ENCODE data around the gene SLN. TPM values are rescaled to one million over a fixed set of nuclear protein-coding genes. Genes with fewer than 3 reads are reported as not detected.

SLN gene
- total RNA-seq, 1 donor from 2014 or later, result 64.0 TPM

DNA sequence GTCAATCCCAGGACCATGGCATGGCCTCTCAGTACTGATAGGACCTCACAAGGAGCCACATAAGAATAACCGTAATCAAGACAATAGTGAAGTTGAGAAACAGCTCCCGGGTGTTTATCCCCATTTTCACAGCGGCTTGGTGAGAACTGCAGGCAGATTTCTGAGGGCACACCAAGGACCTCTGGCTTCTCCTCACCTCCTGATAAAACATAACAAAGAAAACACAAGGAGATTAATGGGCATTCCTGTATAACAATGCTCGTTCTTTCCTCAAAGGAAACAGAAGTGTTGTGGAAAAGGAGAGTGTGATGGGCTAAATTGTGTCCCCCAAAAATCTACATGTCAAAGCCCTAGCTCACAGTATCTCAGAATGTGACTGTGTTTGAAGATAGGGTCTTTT, 4.0 kb downstream of the SLN start:
- H3K9me3 ChIP-seq (replicated peaks), result no peaks in the 10 kb centered on the region
- no peaks in the 10 kb centered on the region for H3K4me1 ChIP-seq
- H3K27ac ChIP-seq (replicated peaks), result no peak overlapping the region
- TF ChIP-seq, protein P1, sequence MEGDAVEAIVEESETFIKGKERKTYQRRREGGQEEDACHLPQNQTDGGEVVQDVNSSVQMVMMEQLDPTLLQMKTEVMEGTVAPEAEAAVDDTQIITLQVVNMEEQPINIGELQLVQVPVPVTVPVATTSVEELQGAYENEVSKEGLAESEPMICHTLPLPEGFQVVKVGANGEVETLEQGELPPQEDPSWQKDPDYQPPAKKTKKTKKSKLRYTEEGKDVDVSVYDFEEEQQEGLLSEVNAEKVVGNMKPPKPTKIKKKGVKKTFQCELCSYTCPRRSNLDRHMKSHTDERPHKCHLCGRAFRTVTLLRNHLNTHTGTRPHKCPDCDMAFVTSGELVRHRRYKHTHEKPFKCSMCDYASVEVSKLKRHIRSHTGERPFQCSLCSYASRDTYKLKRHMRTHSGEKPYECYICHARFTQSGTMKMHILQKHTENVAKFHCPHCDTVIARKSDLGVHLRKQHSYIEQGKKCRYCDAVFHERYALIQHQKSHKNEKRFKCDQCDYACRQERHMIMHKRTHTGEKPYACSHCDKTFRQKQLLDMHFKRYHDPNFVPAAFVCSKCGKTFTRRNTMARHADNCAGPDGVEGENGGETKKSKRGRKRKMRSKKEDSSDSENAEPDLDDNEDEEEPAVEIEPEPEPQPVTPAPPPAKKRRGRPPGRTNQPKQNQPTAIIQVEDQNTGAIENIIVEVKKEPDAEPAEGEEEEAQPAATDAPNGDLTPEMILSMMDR (IDR thresholded peaks at IDR 0.05; ENCODE audit: borderline replicate concordance), result no peak
- H3K4me3 ChIP-seq, result no peak overlapping the region
- DNase-seq, result no peak
- peaks cover 39% of the 10 kb centered on the region for H3K27me3 ChIP-seq (ENCODE audit: low read depth)
- intact Hi-C loops (cut with micrococcal nuclease), result no loop called here
- no peaks in the 10 kb centered on the region for H3K36me3 ChIP-seq

DNA sequence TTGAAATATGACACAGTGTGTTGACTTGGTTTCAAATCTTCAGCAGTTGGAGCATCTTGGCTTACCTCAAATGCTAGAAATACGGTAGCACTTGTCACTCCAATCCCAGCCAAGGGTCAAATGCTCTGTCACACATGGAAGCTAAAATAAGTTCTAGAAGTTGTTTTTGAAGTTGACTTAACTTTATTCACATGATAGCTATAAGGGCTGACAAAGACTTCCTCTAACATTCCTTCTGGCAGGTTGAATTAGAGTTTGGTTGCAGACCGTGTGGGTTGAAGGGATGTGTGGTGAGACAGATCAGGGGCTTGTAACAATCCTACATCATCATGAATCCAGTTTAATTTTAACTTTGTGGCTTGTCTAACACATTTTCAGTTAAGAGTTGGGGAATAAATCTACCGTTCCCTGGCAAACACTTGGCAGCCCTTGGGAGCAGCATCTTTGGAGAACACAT, 4.6 kb downstream of the SLN start:
- intact Hi-C loops (cut with micrococcal nuclease), result no loop called here
- TF ChIP-seq, protein P1 (IDR thresholded peaks at IDR 0.05; ENCODE audit: borderline replicate concordance), result no peak
- Histone ChIP-seq H3K4me1 (no peaks in the 10 kb centered on the region), H3K27ac (replicated peaks) (no peak overlapping the region), H3K4me3 (no peak overlapping the region), H3K36me3 (no peaks in the 10 kb centered on the region), H3K27me3 (ENCODE audit: low read depth) (peaks cover 40% of the 10 kb centered on the region), H3K9me3 (replicated peaks) (no peaks in the 10 kb centered on the region)
- no peak for DNase-seq

DNA sequence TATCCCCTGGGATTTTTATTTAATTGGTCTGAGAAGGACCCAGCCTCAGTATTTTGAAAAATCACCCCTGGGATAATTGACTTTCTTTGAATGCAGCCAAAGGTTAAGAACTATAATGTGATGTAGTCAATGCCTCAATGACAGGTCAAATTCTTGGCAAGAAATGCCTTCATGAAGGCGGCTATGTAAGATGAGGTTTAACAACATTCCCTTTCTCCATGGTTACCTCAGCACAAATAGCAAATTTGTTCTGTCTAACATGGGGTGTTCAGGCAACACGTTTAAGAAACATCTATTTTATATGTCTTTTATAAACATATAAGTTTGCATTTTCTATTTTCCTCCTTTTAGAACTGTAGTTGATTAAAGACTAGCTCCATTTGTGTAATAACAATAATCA, 5.3 kb downstream of the SLN start:
- no peak for DNase-seq
- no peak overlapping the region for H3K4me3 ChIP-seq
- H3K36me3 ChIP-seq, result no peaks in the 10 kb centered on the region
- H3K27me3 ChIP-seq (ENCODE audit: low read depth), result peaks cover 44% of the 10 kb centered on the region
- H3K27ac ChIP-seq (replicated peaks), result no peak overlapping the region
- no peaks in the 10 kb centered on the region for H3K9me3 ChIP-seq (replicated peaks)
- intact Hi-C loops (cut with micrococcal nuclease), result no loop called here
- TF ChIP-seq, protein P1 (IDR thresholded peaks at IDR 0.05; ENCODE audit: borderline replicate concordance), result no peak
- H3K4me1 ChIP-seq, result no peaks in the 10 kb centered on the region

DNA sequence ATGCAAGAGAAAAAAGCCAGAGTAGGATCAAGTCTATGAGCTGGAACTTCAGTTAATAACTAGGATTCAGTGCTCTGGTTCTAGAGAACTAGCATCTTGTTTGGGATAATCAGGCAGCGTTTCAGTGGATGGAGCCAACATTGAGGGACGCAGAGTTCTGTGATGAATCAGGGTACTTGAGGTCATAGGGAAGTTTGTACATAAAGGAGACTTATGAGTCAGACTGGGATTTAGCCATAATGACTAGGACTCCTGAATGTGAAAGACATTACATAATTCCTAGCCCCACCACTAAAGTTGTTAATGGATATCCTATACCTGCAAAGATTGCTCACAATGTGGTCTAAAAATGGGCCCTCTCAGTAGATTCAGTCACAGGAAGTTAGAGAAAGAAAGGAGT, 6.8 kb downstream of the SLN start:
- TF ChIP-seq, protein P1 (IDR thresholded peaks at IDR 0.05; ENCODE audit: borderline replicate concordance), result no peak
- intact Hi-C loops (cut with micrococcal nuclease), result no loop called here
- peaks cover 30% of the 10 kb centered on the region for H3K27me3 ChIP-seq (ENCODE audit: low read depth)
- H3K27ac ChIP-seq (replicated peaks), result no peak overlapping the region
- H3K4me1 ChIP-seq, result no peaks in the 10 kb centered on the region
- DNase-seq, result no peak
- no peak overlapping the region for H3K4me3 ChIP-seq
- no peaks in the 10 kb centered on the region for H3K9me3 ChIP-seq (replicated peaks)
- no peaks in the 10 kb centered on the region for H3K36me3 ChIP-seq

DNA sequence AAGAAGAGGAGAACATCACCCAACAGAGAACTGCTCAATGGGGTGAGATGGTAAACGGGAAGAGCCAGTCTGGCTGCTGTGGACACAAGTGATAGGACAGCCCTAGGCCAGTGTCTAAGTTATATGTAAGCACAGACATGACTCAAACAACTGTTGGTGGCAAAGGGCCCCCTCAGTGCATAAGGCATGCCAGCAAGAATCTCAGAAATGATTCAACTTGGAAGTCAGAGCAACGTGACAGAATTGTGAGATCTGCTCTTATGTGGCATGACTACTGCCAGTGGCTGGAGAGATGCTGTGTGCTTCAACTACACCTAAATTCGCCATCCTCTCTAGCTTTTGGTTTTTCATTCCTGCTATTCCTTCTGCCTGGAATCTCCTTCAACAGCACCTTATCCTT, 7.4 kb downstream of the SLN start:
- H3K27ac ChIP-seq (replicated peaks), result no peak overlapping the region
- H3K4me3 ChIP-seq, result no peak overlapping the region
- no peaks in the 10 kb centered on the region for H3K9me3 ChIP-seq (replicated peaks)
- TF ChIP-seq, protein P1 (IDR thresholded peaks at IDR 0.05; ENCODE audit: borderline replicate concordance), result no peak
- DNase-seq, result no peak
- H3K36me3 ChIP-seq, result no peaks in the 10 kb centered on the region
- H3K27me3 ChIP-seq (ENCODE audit: low read depth), result peaks cover 25% of the 10 kb centered on the region
- no peaks in the 10 kb centered on the region for H3K4me1 ChIP-seq
- intact Hi-C loops (cut with micrococcal nuclease), result no loop called here

DNA sequence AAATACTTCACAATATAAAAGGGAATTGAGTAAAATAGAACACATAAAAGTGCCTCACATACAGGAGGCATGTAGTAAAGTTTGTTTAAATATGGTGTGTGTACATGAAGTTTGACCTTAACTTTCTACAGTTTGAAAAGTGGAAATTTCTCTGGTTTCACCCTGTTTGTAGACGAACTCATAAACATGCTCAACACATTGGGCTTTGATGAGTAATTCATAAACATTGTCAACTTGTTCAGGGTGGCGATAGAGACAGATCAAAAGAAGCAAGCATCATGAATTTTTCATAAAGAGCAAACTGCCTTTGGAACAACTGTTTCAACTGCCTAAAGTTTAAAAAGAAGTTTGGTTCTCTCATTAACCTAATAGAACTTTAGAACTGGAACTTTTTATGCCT, 9.1 kb downstream of the SLN start:
- no peak overlapping the region for H3K4me3 ChIP-seq
- no peaks in the 10 kb centered on the region for H3K9me3 ChIP-seq (replicated peaks)
- H3K36me3 ChIP-seq, result no peaks in the 10 kb centered on the region
- DNase-seq, result no peak
- H3K27me3 ChIP-seq (ENCODE audit: low read depth), result peaks cover 15% of the 10 kb centered on the region
- H3K27ac ChIP-seq (replicated peaks), result no peak overlapping the region
- intact Hi-C loops (cut with micrococcal nuclease), result no loop called here
- TF ChIP-seq, protein P1 (IDR thresholded peaks at IDR 0.05; ENCODE audit: borderline replicate concordance), result no peak
- H3K4me1 ChIP-seq, result no peaks in the 10 kb centered on the region

All from left ventricle myocardium inferior (tissue), 1 donor.